Naive thymus-derived CD8-positive, alpha-beta T cell (primary cell): ENCODE results near the gene CHKB. TPM values are rescaled to one million over a fixed set of nuclear protein-coding genes. Genes with fewer than 3 reads are reported as not detected.
A peak's percentile ranks its signal among the peaks of the same experiment; 100 is the strongest.
"Not testable (repeated sequence)": the region's sequence is repeated elsewhere in the genome, so short reads cannot be mapped to it uniquely, and the experiment has no call there.

Experiments
- ATAC-seq, 2 donors: fragments of 150-1000 bp; cut with Tn5 transposase in 1 of 2; sonication (Bioruptor Pico), chemical (Tn5 transposase) in 1 of 2; 1 replicate in 1 of 2; 2 replicates in 1 of 2; pipeline ENCODE4 v1.10.0; 2021; ENCODE audit warnings: mild to moderate bottlenecking in 2 of 2, moderate library complexity in 2 of 2
- POLR2A ChIA-PET: fragments of 350-600 bp; sonication (Branson Sonifier 250); formaldehyde crosslinking; loops from one replicate; lab custom pipeline; 2021; ENCODE audit warnings: antibody characterized with exemption; lab: Charles Lee
- DNase-seq, 10 donors: peaks; one replicate each; pipeline versions ENCODE4 v3.0.0 to v3.0.0-alpha.2; 2020 to 2022
- H3K27ac Mint-ChIP-seq, 10 donors: one replicate each; pipeline ENCODE4 v1.8.0; 2020 to 2022; ENCODE audit warnings: mild to moderate bottlenecking in 10 of 10, mixed read lengths in 10 of 10, moderate library complexity in 4 of 10, inconsistent platforms in 1 of 10
- H3K27me3 Mint-ChIP-seq, 5 donors: one replicate each; pipeline ENCODE4 v1.8.0; 2021 to 2022; ENCODE audit warnings: mixed read lengths in 5 of 5
- H3K36me3 Mint-ChIP-seq, 3 donors: one replicate each; pipeline ENCODE4 v1.8.0; 2020 to 2022; ENCODE audit warnings: mixed read lengths in 3 of 3, mild to moderate bottlenecking in 2 of 3, inconsistent platforms in 1 of 3
- H3K4me1 Mint-ChIP-seq, 4 donors: one replicate each; pipeline ENCODE4 v1.8.0; 2021 to 2022; ENCODE audit warnings: mixed read lengths in 4 of 4
- H3K4me3 Mint-ChIP-seq, 10 donors: one replicate each; pipeline ENCODE4 v1.8.0; 2020 to 2022; ENCODE audit warnings: mild to moderate bottlenecking in 10 of 10, mixed read lengths in 10 of 10, moderate library complexity in 6 of 10, inconsistent platforms in 1 of 10
- H3K9me3 Mint-ChIP-seq, 9 donors: one replicate each; pipeline ENCODE4 v1.8.0; 2020 to 2022; ENCODE audit warnings: mixed read lengths in 9 of 9, mild to moderate bottlenecking in 3 of 9, inconsistent platforms in 1 of 9, moderate library complexity in 1 of 9
- polyA plus RNA-seq, 3 donors: library from polyadenylated mRNA; unstranded; fragments of 300-500 nt; fragmentation: Illumina TruSeq; gene quantifications; one replicate each; pipeline ENCODE4 v1.2.3, GENCODE V29; 2021
- total RNA-seq, 8 experiments: library from RNA in 2 of 8; stranded (reverse) in 2 of 8; gene quantifications; one replicate each; pipeline ENCODE4 v1.2.3 and lab custom pipeline; 2021 to 2026

CHKB gene
- total and polyA plus RNA-seq, 5 experiments from 2014 or later = 23.0 to 215 (median 26.9) TPM

DNA sequence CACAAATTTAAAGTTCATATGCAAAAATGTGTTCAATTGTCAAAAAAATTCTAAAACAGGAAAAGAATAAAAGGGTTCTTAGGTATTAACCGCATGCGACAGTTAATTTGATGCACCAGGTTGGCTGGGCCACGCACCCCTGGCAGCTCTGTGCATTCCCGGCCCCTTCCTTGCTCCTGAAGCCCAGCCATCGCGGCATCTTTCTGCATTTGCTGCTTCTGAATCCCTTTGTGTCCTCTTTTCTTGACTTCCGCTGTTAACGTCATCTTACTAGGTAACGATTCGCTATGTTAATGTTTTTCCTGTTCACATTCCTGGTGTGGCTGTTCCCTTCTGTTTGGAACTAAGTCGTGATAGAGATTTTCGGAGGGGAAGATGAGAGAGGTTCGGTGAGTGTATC is 44.9 kb downstream of the CHKB start:
- no peaks in the 10 kb centered on the region for H3K36me3 Mint-ChIP-seq
- H3K27me3 Mint-ChIP-seq = peaks cover 0 to 4% (median 0%) of the 10 kb centered on the region in 5 donors
- POLR2A ChIA-PET = interaction anchor here (0.9 to 7.5 kb wide), 4 partner anchors 11 to 93 kb away, joined by 3 to 121 read pairs (median 10); partner anchors contain the start of genes CHKB, SCO2 and TYMP
- peaks cover 10 to 70% (median 22%) of the 10 kb centered on the region in 4 donors for H3K4me1 Mint-ChIP-seq
- H3K27ac Mint-ChIP-seq = peak overlapping the region; percentile 63 to 100 (median 86)
- DNase-seq = no peak
- H3K4me3 Mint-ChIP-seq = peak overlapping the region in 4 of 10 donors; percentile 11 to 65 (median 34)
- H3K9me3 Mint-ChIP-seq = no peaks in the 10 kb centered on the region
- no peak for ATAC-seq

DNA sequence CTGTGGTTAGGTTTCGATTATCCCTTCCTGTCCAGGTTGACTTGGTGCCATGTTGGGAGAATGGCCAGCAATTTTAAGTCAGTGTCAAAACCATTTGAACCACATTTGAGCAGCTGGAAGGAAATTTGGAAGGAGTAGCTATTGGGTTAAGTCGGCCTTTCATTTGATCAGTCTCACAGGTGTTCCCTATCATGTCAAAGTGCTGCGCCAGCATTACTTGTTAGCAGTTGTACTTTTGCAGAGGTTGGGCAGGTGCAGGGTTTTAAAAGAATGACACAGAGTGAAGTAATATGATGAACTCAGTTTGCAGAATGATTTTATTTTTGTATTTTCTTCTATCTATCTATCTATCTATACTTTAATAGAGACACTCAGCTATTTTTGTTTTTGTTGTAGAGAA is 46.4 kb downstream of the CHKB start:
- no peak overlapping the region for H3K4me3 Mint-ChIP-seq
- H3K9me3 Mint-ChIP-seq = no peaks in the 10 kb centered on the region
- POLR2A ChIA-PET = interaction anchor here (0.6 to 7.5 kb wide), 5 partner anchors 9 to 409 kb away, joined by 3 to 121 read pairs (median 5); partner anchors contain the start of genes SCO2 and TYMP
- peaks cover 0 to 8% (median 0%) of the 10 kb centered on the region in 5 donors for H3K27me3 Mint-ChIP-seq
- peak overlapping the region in 2 of 10 donors; percentile 37 to 100 for H3K27ac Mint-ChIP-seq
- DNase-seq (no peak), ATAC-seq (no peak)
- no peaks in the 10 kb centered on the region for H3K36me3 Mint-ChIP-seq
- peaks cover 9 to 59% (median 25%) of the 10 kb centered on the region in 4 donors for H3K4me1 Mint-ChIP-seq

DNA sequence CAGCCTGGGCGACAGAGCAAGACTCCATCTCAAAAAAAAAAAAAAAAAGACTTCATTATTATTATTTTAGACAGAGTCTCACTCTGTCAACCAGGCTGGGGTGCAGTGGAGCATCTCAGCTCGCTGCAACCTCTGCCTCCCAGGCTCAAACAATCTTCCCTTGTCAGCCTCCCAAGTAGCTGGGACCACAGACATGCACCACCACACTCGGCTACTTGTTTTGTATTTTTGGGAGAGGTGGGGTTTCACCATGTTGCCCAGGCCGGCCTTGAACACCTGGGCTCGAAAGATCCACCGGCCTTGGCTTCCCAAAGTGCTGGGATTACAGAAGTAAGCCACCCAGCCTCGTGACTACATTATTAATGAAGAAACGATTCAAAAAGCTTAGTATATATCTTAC is 47.5 kb downstream of the CHKB start:
- no peak for DNase-seq
- H3K4me3 Mint-ChIP-seq = no peak overlapping the region
- ATAC-seq = no peak
- H3K36me3 Mint-ChIP-seq = no peaks in the 10 kb centered on the region
- H3K27ac Mint-ChIP-seq = no peak overlapping the region
- H3K27me3 Mint-ChIP-seq = peaks cover 0 to 11% (median 0%) of the 10 kb centered on the region in 5 donors
- POLR2A ChIA-PET = interaction anchor here (2.0 to 7.5 kb wide), 2 partner anchors 8 to 13 kb away, joined by 6 to 121 read pairs; partner anchors contain the start of genes SCO2 and TYMP
- H3K4me1 Mint-ChIP-seq = peaks cover 12 to 51% (median 27%) of the 10 kb centered on the region in 4 donors
- no peaks in the 10 kb centered on the region for H3K9me3 Mint-ChIP-seq

DNA sequence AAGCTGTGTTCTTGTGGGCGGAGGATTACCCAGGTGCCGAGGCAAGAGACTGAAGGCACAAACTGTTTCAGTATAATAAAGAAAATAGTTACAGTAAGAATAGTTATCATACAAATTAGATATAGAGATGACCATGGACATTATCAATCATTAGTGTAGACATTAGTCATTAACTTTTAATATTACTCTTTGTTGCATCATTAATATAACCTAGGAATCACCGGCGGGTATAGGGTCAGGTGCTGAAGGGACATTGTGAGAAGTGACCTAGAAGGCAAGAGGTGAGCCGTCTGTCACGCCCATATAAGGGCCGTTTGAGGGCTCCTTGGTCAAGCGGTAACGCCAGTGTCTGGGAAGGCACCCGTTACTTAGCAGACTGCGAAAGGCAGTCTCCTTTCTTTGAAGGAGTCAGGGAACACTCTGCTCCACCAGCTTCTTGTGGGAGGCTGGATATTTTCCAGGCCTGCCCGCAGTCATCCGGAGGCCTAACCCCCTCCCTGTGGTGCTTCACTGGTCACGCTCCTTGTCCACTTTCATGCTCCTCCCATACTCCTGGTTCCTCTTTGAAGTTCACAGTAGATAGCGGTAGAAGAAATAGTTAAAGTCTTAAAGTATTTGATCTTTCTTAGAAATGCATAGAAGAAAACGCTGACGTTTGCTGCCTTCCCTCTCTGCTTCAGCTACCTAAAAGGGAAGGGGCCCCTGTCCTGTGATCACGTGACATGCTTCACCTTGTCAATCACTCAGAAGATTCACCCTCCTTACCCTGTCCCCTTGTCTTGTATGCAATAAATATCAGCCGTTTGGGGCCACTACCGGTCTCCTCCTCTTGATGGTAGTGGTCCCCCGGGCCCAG is 48.6 kb downstream of the CHKB start:
- Mint-ChIP-seq H3K4me3 (peak overlapping the region in 3 of 10 donors; percentile 26 to 71 (median 33)), H3K4me1 (peaks cover 10 to 42% (median 18%) of the 10 kb centered on the region in 4 donors), H3K27ac (peak overlapping the region in 4 of 10 donors; percentile 35 to 89 (median 82)), H3K27me3 (peaks cover 0 to 11% (median 0%) of the 10 kb centered on the region in 5 donors)
- H3K36me3 Mint-ChIP-seq, H3K9me3 Mint-ChIP-seq, ATAC-seq: not testable (repeated sequence)
- POLR2A ChIA-PET = interaction anchor here (1.2 to 7.5 kb wide), 3 partner anchors 7 to 26 kb away, joined by 5 to 121 read pairs (median 6); partner anchors contain the start of genes LMF2, NCAPH2, SCO2 and TYMP
- peak in 1 of 10 donors; percentile 42 for DNase-seq

DNA sequence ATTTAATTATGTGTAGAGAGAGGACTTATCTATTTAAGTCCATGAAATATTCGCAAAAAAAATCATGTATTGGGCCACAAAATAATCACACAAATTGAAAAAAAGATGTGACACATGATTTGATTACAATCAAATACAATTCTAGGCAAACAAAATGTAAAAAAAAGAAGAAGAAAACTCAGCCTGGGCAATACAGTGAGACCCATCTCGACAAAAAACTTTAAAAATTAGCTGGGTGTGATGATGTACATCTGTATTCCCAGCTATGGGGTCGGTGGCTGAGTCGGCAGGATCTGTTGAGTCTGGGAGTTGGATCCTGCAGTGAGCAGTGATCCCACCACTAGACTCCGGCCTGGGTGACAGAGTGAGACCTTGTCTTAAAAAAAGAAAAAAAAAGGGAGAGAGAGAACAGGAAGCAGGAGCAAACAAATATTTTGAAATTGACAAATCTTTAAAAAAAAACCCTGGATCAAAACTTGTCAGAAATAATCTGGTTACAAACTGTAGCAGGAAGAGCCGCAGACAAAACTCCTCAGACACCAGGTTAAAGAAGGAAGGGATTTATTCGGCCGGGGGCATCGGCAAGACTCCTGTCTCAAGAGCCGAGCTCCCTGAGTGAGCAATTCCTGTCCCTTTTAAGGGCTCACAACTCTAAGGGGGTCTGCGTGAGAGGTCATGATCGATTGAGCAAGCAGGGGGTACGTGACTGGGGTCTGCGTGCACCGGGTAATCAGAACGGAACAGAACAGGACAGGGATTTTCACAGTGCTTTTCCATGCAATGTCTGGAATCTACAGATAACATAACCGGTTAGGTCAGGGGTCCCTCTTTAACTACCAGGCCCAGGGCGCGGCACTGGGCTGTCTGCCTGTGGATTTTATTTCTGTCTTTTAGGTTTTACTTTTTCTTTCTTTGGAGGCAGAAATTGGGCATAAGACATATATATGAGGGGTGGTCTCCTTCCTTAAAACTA is 49.5 kb downstream of the CHKB start:
- DNase-seq (peak in 1 of 10 donors; percentile 30), ATAC-seq (no peak)
- Mint-ChIP-seq H3K4me3 (peak overlapping the region; percentile 28 to 90 (median 58)), H3K36me3 (no peaks in the 10 kb centered on the region), H3K9me3 (no peaks in the 10 kb centered on the region), H3K27ac (peak overlapping the region in 5 of 10 donors; percentile 59 to 89 (median 88)), H3K27me3 (peaks cover 0 to 11% (median 0%) of the 10 kb centered on the region in 5 donors), H3K4me1 (peaks cover 14 to 46% (median 23%) of the 10 kb centered on the region in 4 donors)
- POLR2A ChIA-PET = interaction anchor here (0.6 to 2.3 kb wide), 8 partner anchors 7 to 341 kb away, joined by 3 to 12 read pairs (median 5); partner anchors contain the start of genes KLHDC7B, LMF2 and NCAPH2

DNA sequence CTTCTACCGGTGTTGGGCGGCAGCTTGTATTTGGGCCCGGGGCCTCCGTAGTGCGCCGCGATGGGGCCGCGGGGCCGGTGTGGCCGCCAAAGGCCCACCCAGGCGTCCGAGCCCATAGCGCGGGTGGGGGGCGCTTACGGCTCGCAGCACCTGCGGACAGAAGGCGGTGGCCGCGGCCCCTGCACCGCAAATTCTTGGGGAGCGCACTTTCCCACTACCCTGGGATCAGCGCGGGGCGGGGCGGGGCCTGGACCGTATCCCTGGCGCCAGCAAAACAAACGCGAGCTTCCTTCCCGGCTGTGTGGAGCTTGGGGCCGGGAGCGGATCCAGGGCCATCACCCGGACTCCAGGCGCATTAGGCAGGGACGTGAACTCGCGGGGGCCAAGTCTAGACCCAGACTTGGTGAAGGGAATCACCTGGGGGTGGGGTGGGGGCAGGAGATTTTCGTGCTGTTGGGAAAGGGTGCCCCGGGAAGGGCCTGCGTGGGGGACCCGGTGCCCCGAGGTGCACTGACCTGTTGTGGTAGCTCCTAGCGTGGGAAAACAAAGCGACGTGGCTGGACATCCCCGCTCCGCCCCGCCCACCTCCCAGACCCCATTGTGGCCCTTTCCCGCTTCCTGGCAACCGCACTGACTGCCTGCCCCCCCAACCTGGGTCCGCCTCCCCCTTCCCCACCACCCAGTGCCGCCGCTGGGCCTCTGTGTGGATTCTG is 50.5 kb downstream of the CHKB start:
- POLR2A ChIA-PET = interaction anchor here (0.6 to 2.3 kb wide), 11 partner anchors 8 to 290 kb away, joined by 3 to 12 read pairs (median 4); partner anchors contain the start of genes LMF2 and NCAPH2
- no peak for ATAC-seq
- Mint-ChIP-seq H3K4me1 (peaks cover 16 to 47% (median 28%) of the 10 kb centered on the region in 4 donors), H3K27me3 (peaks cover 0 to 11% (median 0%) of the 10 kb centered on the region in 5 donors), H3K27ac (peak overlapping the region in 6 of 10 donors; percentile 43 to 90 (median 88)), H3K36me3 (no peaks in the 10 kb centered on the region), H3K9me3 (no peaks in the 10 kb centered on the region), H3K4me3 (peak overlapping the region; percentile 28 to 91 (median 85))
- peak in 1 of 10 donors; percentile 60 for DNase-seq

DNA sequence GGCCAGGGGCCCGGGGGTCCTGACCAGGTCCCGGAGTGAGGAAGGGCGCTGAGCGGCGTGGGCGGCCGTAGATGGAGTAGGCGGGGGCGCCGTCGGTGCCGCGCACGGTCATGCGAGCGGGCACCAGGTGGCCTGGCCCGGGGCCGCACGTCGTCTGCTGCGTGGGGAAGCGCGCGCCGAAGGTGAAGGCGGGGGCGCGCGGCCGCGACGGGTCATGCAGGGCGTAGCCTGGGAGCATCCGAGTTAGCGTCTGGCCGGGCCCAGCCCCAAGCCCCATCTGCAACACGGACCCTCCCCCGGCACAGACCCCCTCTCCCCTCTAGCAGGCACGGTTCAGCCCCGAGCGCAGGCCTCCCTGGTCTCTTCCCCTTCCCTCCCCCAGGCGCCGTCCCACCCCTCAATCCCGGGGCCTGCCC is 51.1 kb downstream of the CHKB start:
- H3K4me1 Mint-ChIP-seq = peaks cover 20 to 50% (median 33%) of the 10 kb centered on the region in 4 donors
- DNase-seq (peak in 4 of 10 donors; percentile 34 to 71 (median 58)), ATAC-seq (peak; percentile 44 to 56)
- peaks cover 0 to 11% (median 0%) of the 10 kb centered on the region in 5 donors for H3K27me3 Mint-ChIP-seq
- H3K4me3 Mint-ChIP-seq = peak overlapping the region; percentile 79 to 91 (median 88)
- peak overlapping the region in 7 of 10 donors; percentile 90 to 97 (median 95) for H3K27ac Mint-ChIP-seq
- H3K36me3 Mint-ChIP-seq = no peaks in the 10 kb centered on the region
- POLR2A ChIA-PET = interaction anchor here (0.6 to 2.3 kb wide), 7 partner anchors 8 to 90 kb away, joined by 3 to 12 read pairs (median 4); no protein-coding TSS in a partner anchor
- no peaks in the 10 kb centered on the region for H3K9me3 Mint-ChIP-seq

DNA sequence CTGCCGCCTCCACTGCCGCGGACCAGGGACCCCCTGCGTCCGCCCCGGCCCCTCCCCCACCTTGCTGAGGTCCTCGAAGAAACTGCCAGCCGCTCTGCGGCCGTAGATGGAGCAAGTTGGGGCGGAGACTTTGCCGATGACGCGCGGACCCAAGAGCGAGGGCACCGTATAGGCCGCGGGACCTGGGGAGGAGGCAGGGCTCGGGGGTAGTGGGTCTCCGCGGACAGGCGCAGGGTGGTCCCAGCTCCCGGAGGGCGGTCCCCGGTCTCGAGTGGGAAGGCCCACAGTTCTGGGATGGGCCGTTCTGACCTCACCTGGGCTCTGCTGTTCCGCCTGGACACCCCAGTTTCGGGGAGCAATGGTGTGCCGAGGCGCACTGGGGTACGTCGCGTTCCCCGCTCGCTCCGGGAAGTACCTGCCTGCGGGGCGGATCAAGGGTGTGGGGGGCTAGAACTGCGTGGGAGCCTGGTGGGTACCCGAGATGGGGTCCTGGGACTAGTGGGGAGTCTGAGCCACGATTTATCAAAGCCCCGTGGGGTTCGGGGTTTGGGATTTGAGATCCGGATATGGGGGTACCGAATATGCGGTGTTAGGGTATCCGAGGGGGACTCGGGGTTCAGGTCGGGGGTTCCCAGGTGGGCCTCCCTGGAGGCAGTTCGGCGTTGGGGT is 51.6 kb downstream of the CHKB start:
- Mint-ChIP-seq H3K27ac (peak overlapping the region; percentile 80 to 97 (median 91)), H3K27me3 (peaks cover 0 to 11% (median 0%) of the 10 kb centered on the region in 5 donors), H3K4me1 (peaks cover 20 to 50% (median 34%) of the 10 kb centered on the region in 4 donors), H3K4me3 (peak overlapping the region; percentile 79 to 91 (median 88)), H3K9me3 (no peaks in the 10 kb centered on the region), H3K36me3 (no peaks in the 10 kb centered on the region)
- ATAC-seq = peak; percentile 28 to 55
- DNase-seq = peak in 8 of 10 donors; percentile 47 to 76 (median 60)
- POLR2A ChIA-PET = interaction anchor here (1.3 to 2.3 kb wide), 4 partner anchors 9 to 67 kb away, joined by 3 to 12 read pairs (median 5); no protein-coding TSS in a partner anchor

DNA sequence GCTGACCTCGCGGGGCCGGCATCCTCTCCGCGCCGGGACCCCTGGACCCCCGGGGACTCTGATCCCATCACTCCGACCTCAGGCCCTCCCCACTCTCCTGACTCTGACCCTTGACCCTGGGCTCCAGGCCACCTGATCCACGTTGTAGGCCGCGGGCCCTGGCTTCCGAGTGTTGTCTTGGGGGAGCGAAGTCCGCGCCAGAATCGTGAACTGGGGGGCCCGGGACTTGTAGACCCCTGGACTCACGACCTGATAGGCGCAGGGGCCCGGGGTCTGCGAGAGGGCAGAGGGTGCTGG is 52.1 kb downstream of the CHKB start:
- Mint-ChIP-seq H3K4me1 (peaks cover 20 to 50% (median 34%) of the 10 kb centered on the region in 4 donors), H3K36me3 (no peaks in the 10 kb centered on the region), H3K9me3 (no peaks in the 10 kb centered on the region), H3K27ac (peak overlapping the region in 7 of 10 donors; percentile 55 to 97 (median 78)), H3K4me3 (peak overlapping the region; percentile 68 to 91 (median 86)), H3K27me3 (peaks cover 0 to 11% (median 0%) of the 10 kb centered on the region in 5 donors)
- DNase-seq (no peak), ATAC-seq (no peak)
- POLR2A ChIA-PET = interaction anchor here (2.3 kb wide), 1 partner anchor 9 kb away, joined by 12 read pairs; no protein-coding TSS in a partner anchor

DNA sequence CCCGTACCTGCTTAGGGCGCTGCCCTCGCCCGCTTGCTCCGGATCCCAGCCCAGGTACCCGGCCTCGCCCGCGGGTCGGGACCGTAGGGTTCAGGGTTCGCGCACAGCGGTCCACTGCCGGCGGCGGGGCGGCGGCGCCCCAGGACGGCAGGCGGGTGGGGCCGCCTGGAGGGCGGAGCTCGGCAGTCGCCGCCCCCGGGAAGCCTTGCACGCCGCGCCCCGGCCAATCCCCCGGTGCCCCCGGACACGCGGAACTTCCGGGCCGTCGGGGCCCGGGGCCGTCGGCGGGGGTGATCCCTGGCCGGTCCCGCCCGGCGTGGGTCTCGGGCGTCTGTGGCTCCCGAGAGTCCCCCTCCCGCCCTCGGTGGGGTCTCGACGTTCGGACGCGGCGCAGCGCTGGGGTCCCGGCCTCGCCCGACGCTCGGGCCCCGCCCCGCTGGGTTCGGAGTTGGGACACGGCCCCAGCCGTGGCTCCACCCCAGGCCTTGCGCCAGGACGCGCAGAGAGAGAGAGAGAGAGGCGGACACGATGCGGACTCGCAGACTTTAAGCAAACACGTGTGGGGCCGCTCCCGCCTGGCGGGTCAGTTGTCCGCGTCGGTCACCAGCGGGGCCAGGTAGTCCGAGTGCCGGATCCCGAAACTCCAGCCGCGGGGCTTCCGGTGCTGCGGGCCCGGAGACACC is 52.6 kb downstream of the CHKB start, which contains the start of gene TYMP:
Gene TYMP (minus strand): TSS at position 116 of the 683 bp plus-strand sequence. CDS start 303 bp downstream, outside the sequence.
- no peak for ATAC-seq
- Mint-ChIP-seq H3K36me3 (no peaks in the 10 kb centered on the region), H3K27ac (peak within 1 kb of the TSS in 9 of 10 donors; percentile 86 to 97 (median 92)), H3K27me3 (peaks cover 0 to 11% (median 0%) of the 10 kb centered on the region in 5 donors), H3K4me1 (peaks cover 20 to 48% (median 34%) of the 10 kb centered on the region in 4 donors), H3K4me3 (peak within 1 kb of the TSS; percentile 79 to 91 (median 88)), H3K9me3 (no peaks in the 10 kb centered on the region)
- DNase-seq = peak in 7 of 10 donors; percentile 37 to 66 (median 47)
- POLR2A ChIA-PET = interaction anchor here (0.6 to 6.6 kb wide), 8 partner anchors 8 to 188 kb away, joined by 3 to 121 read pairs (median 9); partner anchors contain the start of genes KLHDC7B, LMF2 and NCAPH2
